ENCODE results near the gene NID1.
A peak's percentile ranks its signal among the peaks of the same experiment; 100 is the strongest.
"Not testable (repeated sequence)": the region's sequence is repeated elsewhere in the genome, so short reads cannot be mapped to it uniquely, and the experiment has no call there.

Gene NID1

DNA sequence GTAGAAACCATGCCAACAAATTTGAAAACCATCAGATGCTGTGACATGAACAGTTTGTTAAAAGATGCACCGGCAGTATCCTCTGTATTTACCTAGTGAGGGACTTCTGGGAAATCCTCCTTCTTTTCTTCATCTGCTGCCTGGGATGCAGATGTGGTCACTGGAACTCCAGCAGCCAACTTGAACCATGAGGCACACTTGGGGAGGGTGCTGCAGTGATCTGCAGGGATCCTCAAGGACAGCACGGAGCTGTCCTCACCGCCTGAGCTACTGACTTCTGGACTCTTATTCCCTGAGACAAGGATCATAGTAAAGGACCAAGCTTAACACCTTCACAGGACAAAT, 19.5 kb upstream of the NID1 start:
- Mint-ChIP-seq H3K9me3 (peaks cover 8% of the 10 kb centered on the region), H3K27me3 (peaks cover 12% of the 10 kb centered on the region), H3K4me3 (no peak overlapping the region), H3K36me3 (peaks cover 3% of the 10 kb centered on the region), H3K27ac (no peak overlapping the region), H3K4me1 (no peaks in the 10 kb centered on the region)
- DNase-seq (ENCODE audit: low spot score in 2 of 2): no peak
- ATAC-seq (ENCODE audit: low read depth): no peak

DNA sequence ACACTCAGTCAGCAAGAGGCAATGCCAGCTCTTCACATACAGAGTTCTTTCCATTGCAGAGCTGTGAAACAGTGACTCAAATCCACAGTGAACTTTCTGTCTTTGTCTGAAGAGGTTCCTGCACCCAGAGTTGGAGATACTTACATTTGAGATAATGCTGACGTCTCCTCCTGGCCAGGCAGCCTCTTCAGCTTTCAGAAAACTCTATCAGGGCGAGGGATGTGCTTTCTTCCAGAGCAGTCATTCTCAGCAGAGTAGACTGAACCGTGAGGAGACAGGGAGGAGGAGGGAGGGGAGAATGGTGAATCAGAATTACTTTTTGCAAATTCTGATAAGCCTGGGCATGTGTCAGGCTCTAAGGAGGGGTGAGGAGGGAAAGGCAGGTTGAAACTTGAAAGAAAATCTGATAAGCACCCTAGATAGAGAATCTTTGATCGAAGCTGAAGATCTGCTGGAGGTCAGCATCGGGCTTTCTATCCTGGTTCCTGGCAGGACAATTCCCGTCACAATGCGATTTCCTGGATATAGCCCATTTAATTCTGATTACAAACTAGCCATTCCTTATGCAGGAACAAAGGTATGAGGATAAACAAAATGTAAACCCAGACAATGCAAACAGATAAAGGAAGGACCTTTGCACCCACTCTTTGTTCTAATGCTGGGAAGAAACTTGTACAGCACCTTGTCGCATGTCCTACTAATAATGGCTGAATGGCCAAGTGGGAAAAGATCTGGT, 18.9 kb upstream of the NID1 start:
- Mint-ChIP-seq H3K27me3 (peaks cover 11% of the 10 kb centered on the region), H3K4me1 (no peaks in the 10 kb centered on the region), H3K4me3 (no peak overlapping the region), H3K9me3 (peaks cover 8% of the 10 kb centered on the region), H3K27ac (no peak overlapping the region), H3K36me3 (peaks cover 3% of the 10 kb centered on the region)
- ATAC-seq (ENCODE audit: low read depth) (no peak), DNase-seq (ENCODE audit: low spot score in 2 of 2) (no peak)

DNA sequence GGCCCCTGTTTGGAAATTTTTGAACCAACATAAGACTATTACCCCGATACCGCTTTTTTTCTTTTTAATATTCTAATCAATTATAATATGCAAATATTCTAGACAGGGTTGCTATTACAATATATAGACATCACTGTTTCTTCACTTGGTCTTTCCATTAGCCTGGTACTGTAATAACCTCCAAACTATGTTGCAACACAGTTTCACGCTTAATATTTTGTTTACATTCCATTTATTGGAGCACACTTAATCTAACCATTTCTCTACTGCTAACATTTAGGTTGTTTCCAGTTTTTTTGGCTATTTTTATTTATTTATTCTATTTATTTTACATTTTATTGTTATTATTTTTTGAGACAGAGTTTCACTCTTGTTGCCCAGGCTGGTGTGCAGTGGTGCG, 17.6 kb upstream of the NID1 start:
- ATAC-seq (ENCODE audit: low read depth) (no peak), DNase-seq (ENCODE audit: low spot score in 2 of 2) (no peak)
- no peak overlapping the region for H3K4me3 Mint-ChIP-seq
- peaks cover 9% of the 10 kb centered on the region for H3K27me3 Mint-ChIP-seq
- peaks cover under 1% of the 10 kb centered on the region for H3K36me3 Mint-ChIP-seq
- H3K27ac Mint-ChIP-seq: no peak overlapping the region
- no peaks in the 10 kb centered on the region for H3K4me1 Mint-ChIP-seq
- peaks cover 6% of the 10 kb centered on the region for H3K9me3 Mint-ChIP-seq

DNA sequence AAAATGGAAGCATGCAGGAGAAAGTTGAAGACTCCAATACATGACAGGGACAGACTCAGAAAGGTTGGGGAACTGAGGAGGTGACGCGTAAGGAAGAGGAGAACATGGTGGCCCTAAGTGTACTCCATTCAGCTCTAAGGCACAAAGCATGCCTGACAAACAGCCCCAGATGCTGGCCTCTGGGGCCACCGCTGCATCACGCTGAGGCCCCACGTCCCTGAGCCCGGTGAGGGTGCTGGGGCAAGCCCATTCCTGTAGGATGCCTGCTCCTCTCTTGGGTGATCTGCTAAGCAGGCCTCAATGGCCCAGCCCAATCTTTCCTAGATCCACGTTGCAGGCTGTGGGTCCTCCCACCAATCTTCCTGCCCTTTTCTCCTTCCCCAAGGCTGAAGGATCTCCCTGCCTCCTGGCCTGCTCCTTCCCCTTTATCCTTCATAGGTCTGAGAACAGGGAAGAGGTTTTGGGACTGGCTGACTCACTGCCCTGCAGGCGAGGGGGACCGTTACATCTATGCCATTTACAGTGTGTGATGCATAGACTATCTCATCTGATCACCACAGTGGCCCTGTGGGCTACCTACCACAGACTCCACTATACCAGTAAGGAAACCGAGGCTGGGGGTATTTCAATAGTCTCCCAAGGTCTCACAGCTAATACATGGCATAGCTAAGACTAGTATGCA, 16.8 kb upstream of the NID1 start:
- H3K36me3 Mint-ChIP-seq: no peaks in the 10 kb centered on the region
- DNase-seq (ENCODE audit: low spot score in 2 of 2) (no peak), ATAC-seq (ENCODE audit: low read depth) (no peak)
- no peaks in the 10 kb centered on the region for H3K4me1 Mint-ChIP-seq
- no peak overlapping the region for H3K4me3 Mint-ChIP-seq
- H3K27me3 Mint-ChIP-seq: peaks cover 7% of the 10 kb centered on the region
- H3K27ac Mint-ChIP-seq: no peak overlapping the region
- peaks cover 5% of the 10 kb centered on the region for H3K9me3 Mint-ChIP-seq

DNA sequence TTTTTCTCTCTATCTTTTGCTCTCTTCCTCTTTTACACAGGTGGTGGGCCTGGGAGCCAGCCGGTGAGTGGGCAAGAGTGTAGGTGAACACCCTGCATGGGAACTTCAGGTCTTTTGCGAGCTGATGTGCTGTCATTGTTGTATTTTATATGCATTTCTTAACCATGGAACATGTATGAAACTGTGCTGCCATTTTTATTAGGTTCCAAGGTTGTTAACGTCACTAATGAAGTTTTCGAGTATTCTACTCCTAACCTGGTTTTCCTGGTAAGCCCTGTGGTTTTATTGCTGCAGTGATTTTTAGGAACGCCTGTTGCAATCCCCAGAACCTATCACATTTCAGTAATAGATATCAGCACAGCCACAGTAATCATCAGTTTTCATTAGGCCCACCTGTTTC, 14.8 kb upstream of the NID1 start:
- peak overlapping the region; percentile 5 for H3K27ac Mint-ChIP-seq
- H3K4me3 Mint-ChIP-seq: no peak overlapping the region
- peaks cover 1% of the 10 kb centered on the region for H3K27me3 Mint-ChIP-seq
- no peaks in the 10 kb centered on the region for H3K36me3 Mint-ChIP-seq
- H3K9me3 Mint-ChIP-seq: no peaks in the 10 kb centered on the region
- DNase-seq (ENCODE audit: low spot score in 2 of 2) (no peak), ATAC-seq (ENCODE audit: low read depth) (no peak)
- H3K4me1 Mint-ChIP-seq: no peaks in the 10 kb centered on the region

DNA sequence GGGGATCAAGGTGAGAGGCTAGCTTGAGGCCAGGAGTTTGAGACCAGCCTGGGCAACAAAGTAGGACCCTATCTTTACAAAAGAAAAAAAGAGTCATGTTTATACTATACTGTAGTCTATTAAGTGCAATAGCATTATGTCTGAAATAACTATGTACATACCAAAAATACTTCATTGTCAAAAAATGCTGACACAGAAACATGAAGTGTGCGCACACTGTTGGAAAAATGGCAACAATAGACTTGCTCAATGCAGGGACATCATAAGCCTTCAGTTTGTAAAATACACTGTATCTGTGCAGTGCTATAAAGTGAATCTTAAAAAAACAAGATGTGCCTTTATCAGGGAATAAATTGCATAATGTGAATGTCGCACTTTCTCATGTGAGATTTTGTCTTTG, 14.1 kb upstream of the NID1 start:
- Mint-ChIP-seq H3K9me3 (no peaks in the 10 kb centered on the region), H3K27me3 (no peaks in the 10 kb centered on the region), H3K4me3 (no peak overlapping the region), H3K4me1 (no peaks in the 10 kb centered on the region), H3K27ac (no peak overlapping the region), H3K36me3 (no peaks in the 10 kb centered on the region)
- ATAC-seq (ENCODE audit: low read depth): no peak
- no peak for DNase-seq (ENCODE audit: low spot score in 2 of 2)

DNA sequence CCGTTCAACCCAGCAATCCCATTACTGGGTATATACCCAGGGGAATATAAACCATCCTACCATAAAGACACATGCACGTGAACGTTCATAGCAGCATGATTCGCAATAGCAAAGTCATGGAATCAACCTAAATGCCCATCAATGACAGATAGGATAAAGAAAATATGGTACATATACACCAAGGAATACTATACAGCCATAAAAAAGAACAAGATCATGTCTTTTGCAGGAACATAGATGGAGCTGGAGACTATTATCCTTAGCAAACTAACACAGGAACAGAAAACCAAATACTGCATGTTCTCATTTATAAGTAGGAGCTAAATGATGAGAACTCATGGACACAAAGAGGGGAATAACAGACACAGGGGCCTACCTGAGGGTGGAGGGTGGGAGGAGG, 13.2 kb upstream of the NID1 start:
- not testable (repeated sequence) for H3K4me1 Mint-ChIP-seq; ATAC-seq (ENCODE audit: low read depth); H3K9me3 Mint-ChIP-seq; H3K36me3 Mint-ChIP-seq; H3K27ac Mint-ChIP-seq; H3K4me3 Mint-ChIP-seq; DNase-seq (ENCODE audit: low spot score in 2 of 2); H3K27me3 Mint-ChIP-seq

DNA sequence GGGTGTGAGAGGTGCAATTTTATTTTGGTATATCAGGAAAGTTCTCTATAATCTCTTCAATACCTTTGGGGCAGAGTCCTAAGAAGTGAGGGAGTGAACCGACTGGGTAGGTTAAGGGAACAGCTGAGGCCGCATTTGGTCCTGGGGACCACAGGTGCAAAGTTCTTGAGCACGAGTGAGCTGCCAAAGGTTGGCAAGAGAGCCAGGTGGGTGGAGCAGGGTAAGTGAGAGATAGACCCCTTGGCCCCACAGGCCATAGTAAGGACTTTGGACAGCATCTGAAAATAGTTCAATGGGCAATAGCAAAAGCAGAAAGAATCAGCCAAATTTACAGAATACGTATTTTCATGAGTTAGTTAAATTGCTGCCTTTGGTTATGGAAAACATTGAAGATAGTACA, 11.0 kb upstream of the NID1 start:
- Mint-ChIP-seq H3K36me3 (peaks cover 3% of the 10 kb centered on the region), H3K4me3 (no peak overlapping the region), H3K27ac (no peak overlapping the region), H3K4me1 (no peaks in the 10 kb centered on the region), H3K9me3 (peaks cover 3% of the 10 kb centered on the region), H3K27me3 (peaks cover 5% of the 10 kb centered on the region)
- DNase-seq (ENCODE audit: low spot score in 2 of 2) (no peak), ATAC-seq (ENCODE audit: low read depth) (no peak)

DNA sequence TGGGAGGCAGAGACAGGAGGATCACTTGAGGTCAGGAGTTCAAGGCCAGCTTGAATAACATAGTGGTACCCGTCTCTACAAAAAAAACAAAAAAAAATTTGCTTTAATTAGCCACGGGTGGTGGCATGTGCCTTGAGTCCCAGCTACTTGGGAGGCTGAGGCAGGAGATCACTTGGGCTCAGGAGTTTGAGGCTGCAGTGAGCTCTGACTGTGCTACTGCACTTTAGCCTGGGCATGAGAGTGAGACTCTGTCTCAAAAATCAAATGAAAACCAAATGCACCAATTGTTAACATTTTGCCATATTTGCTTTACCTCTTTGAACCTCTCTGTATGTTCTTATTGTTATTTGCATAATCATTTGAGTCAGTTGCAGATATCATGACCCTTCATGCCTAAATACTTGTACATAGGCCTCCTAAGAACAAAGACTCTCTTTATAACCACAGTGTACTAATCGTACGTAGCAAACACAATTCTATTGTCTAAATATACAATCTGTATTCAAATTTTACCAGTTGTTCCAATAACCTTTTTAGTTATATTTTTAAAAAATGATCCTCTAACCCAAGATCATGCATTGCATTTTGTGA, 8.5 kb upstream of the NID1 start:
- DNase-seq (ENCODE audit: low spot score in 2 of 2) (no peak), ATAC-seq (ENCODE audit: low read depth) (no peak)
- Mint-ChIP-seq H3K27me3 (peaks cover 9% of the 10 kb centered on the region), H3K27ac (no peak overlapping the region), H3K4me3 (no peak overlapping the region), H3K36me3 (peaks cover 7% of the 10 kb centered on the region), H3K4me1 (no peaks in the 10 kb centered on the region), H3K9me3 (peaks cover 9% of the 10 kb centered on the region)

DNA sequence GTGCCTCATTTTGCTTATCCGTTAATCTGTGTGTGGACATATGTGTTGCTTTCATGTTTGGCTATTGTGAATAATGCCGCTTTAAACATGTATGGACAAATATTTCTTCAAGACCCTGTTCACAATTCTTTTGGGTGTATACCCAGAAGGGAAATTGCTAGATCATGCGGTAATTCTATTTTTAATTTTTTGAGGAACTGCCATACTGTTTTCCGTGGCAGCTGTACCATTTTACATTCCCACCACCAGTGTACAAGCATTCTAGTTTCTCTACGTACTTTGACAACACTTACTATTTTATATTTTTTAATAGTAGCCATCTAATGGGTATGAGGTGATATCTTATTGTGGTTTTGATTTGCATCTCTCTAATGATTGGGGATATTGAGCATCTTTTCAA, 7.1 kb upstream of the NID1 start:
- Mint-ChIP-seq H3K27me3 (peaks cover 9% of the 10 kb centered on the region), H3K4me3 (no peak overlapping the region), H3K36me3 (peaks cover 7% of the 10 kb centered on the region), H3K4me1 (peaks cover 2% of the 10 kb centered on the region), H3K9me3 (peaks cover 9% of the 10 kb centered on the region), H3K27ac (no peak overlapping the region)
- no peak for ATAC-seq (ENCODE audit: low read depth)
- no peak for DNase-seq (ENCODE audit: low spot score in 2 of 2)

DNA sequence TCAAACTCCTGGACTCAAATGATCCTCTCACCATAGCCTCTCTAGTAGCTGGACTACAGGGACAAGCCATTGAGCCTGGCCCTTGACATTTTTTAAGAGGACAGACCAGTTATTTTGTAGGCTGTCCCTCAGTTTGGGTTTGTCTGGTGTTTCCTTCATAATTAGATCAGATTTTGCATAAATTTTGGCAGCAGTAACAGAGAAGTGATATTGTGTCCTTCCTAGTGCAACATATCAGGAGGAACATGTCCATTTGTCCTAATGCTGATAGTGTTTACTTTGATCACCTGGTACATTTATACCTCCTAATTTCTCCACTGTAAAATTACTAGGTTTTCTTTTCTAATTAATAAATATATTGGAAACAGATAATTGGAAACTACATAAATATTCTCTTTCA, 5.9 kb upstream of the NID1 start:
- H3K27ac Mint-ChIP-seq: no peak overlapping the region
- peaks cover 9% of the 10 kb centered on the region for H3K9me3 Mint-ChIP-seq
- H3K27me3 Mint-ChIP-seq: peaks cover 12% of the 10 kb centered on the region
- peaks cover 7% of the 10 kb centered on the region for H3K36me3 Mint-ChIP-seq
- ATAC-seq (ENCODE audit: low read depth) (no peak), DNase-seq (ENCODE audit: low spot score in 2 of 2) (no peak)
- no peak overlapping the region for H3K4me3 Mint-ChIP-seq
- peaks cover 10% of the 10 kb centered on the region for H3K4me1 Mint-ChIP-seq

DNA sequence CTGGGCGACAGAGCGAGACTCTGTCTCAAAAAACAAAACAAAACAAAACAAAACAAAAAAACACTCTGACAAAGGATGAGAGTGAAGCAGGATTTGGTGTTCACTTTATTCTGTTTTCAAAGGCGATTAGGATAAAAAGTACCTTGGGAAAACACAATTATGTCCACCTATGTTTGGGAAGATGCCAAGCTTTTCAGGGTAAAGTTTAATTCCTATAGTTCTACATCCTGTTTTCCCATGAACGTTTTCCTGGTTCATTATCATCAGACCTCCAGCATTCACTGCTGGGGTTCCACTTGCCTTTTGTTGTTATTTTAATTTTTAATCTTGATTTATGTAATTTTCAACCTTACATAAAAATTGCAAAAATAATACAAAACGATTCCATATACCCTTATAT, 4.9 kb upstream of the NID1 start:
- Mint-ChIP-seq H3K27me3 (peaks cover 12% of the 10 kb centered on the region), H3K27ac (no peak overlapping the region), H3K9me3 (peaks cover 9% of the 10 kb centered on the region), H3K4me1 (peaks cover 11% of the 10 kb centered on the region), H3K36me3 (peaks cover 7% of the 10 kb centered on the region), H3K4me3 (no peak overlapping the region)
- DNase-seq (ENCODE audit: low spot score in 2 of 2) (no peak), ATAC-seq (ENCODE audit: low read depth) (no peak)

DNA sequence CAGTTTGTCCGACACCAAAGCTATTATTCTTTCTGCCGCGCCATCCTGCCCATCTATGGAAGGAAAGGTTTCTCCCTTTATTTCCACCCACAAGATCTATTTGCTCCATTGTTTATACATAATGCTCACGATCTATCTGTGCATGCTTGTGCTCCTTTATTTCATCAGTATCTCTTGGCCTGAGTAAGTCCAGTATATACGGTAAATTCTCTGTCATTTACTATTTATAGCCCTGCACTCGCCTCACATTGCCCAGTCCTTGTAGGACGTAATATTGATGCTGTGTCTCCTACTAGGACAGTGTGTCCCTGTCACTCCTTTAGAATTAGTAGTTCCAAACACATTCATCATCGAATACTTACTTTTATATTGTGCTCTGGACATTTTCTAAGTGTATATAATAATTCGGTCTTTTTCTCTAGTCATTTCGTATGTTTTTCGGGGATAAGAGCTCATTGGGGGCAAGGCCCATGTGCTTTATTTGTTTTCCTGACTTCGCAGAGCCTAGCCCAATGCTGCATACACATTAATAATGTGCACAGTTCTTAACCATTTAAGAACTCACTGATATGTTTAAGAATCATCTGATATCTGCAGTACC, 3.1 kb upstream of the NID1 start:
- H3K4me1 Mint-ChIP-seq: peaks cover 11% of the 10 kb centered on the region
- peaks cover 7% of the 10 kb centered on the region for H3K36me3 Mint-ChIP-seq
- H3K27me3 Mint-ChIP-seq: peaks cover 12% of the 10 kb centered on the region
- ATAC-seq (ENCODE audit: low read depth): no peak
- H3K9me3 Mint-ChIP-seq: peaks cover 9% of the 10 kb centered on the region
- H3K27ac Mint-ChIP-seq: no peak overlapping the region
- no peak for DNase-seq (ENCODE audit: low spot score in 2 of 2)
- no peak overlapping the region for H3K4me3 Mint-ChIP-seq

DNA sequence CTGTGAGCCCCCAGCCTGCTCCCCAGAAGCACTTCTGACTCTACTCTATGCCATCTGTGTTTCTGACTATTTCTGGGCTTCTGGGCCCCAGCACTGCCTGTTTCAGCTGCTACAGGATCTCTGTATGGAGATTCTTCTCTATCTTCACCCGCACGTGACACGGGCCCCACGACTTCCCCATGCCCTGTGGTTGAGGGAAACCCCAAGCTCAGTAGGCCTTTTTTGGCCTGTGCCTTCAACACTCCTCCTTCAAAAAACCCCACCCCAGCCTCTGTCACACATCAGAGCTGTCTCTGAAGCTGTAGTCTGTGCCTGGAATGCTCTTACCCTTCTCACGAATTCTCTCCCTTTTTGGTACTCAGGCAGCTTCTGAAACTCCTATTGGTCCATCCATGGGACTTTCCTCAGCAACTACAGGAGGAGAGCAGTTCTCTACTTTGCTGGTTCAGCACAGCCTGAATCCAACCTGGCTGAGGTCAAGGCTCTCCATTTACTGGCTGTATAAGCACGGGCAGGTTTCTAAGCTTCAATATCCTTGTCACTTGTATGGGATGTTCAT, 2.0 kb upstream of the NID1 start:
- H3K9me3 Mint-ChIP-seq: peaks cover 9% of the 10 kb centered on the region
- peaks cover 16% of the 10 kb centered on the region for H3K27me3 Mint-ChIP-seq
- no peak overlapping the region for H3K4me3 Mint-ChIP-seq
- peaks cover 7% of the 10 kb centered on the region for H3K36me3 Mint-ChIP-seq
- peak overlapping the region; percentile 22 for H3K27ac Mint-ChIP-seq
- peaks cover 11% of the 10 kb centered on the region for H3K4me1 Mint-ChIP-seq
- ATAC-seq (ENCODE audit: low read depth): peak; percentile 97
- DNase-seq (ENCODE audit: low spot score in 2 of 2): peak; percentile 56 to 77
